Progenitor cell of endocrine pancreas (in vitro differentiated cells): Measurements from ENCODE around the gene GPR150. TPM values are rescaled to one million over a fixed set of nuclear protein-coding genes. Genes with fewer than 3 reads are reported as not detected.

ENCODE experiments used
- DNase-seq: peaks from one replicate; pipeline ENCODE4 v3.0.0; 2021; ENCODE audit warnings: low spot score; ENCODE audit not compliant: unreplicated experiment
- H3K27ac Mint-ChIP-seq: 2 replicates; pipeline ENCODE4 v1.8.0; 2021; ENCODE audit warnings: mild to moderate bottlenecking, moderate library complexity, mixed read lengths
- H3K27me3 Mint-ChIP-seq: 2 replicates; pipeline ENCODE4 v1.8.0; 2021; ENCODE audit warnings: mixed read lengths
- H3K36me3 Mint-ChIP-seq: 2 replicates; pipeline ENCODE4 v1.8.0; 2022; ENCODE audit warnings: mixed read lengths; ENCODE audit not compliant: insufficient read depth
- H3K4me1 Mint-ChIP-seq: 2 replicates; pipeline ENCODE4 v1.8.0; 2021; ENCODE audit warnings: low read depth, mixed read lengths
- H3K4me3 Mint-ChIP-seq: 2 replicates; pipeline ENCODE4 v1.8.0; 2021; ENCODE audit warnings: low read depth, mild to moderate bottlenecking, moderate library complexity, mixed read lengths
- H3K9me3 Mint-ChIP-seq: 2 replicates; pipeline ENCODE4 v1.8.0; 2021; ENCODE audit warnings: low read depth, mixed read lengths
- CTCF ChIP-seq: fragments of 200-600 bp; sonication (generic); IDR thresholded peaks from one replicate; pipeline ENCODE4 v1.5.0; 2021; ENCODE audit warnings: antibody characterized with exemption, mild to moderate bottlenecking; ENCODE audit not compliant: unreplicated experiment
- long read RNA-seq: library from polyadenylated mRNA; unstranded; transcript quantifications from one replicate; pipeline ENCODE4 v2.0.0, GENCODE V29; 2020
- total RNA-seq: library from RNA; stranded (reverse); gene quantifications from 2 replicates; pipeline ENCODE4 v1.2.1, GENCODE V29; 2021

Gene GPR150
- not detected in 2 replicates for total RNA-seq
- long read RNA-seq, result 0 reads

GRCh38 chr5:95620030-95620869 lies at the start of gene GPR150:
GPR150 (plus strand) TSS chr5:95620087; CDS start chr5:95620276, 189 bp downstream.
- H3K9me3 Mint-ChIP-seq, result no peaks in the 10 kb centered on the region
- peak; percentile 18 for TF ChIP-seq CTCF
- peaks cover 67% of the 10 kb centered on the region for H3K27me3 Mint-ChIP-seq
- peak; percentile 48 for DNase-seq
- H3K27ac Mint-ChIP-seq, result no peak within 1 kb of the TSS
- H3K4me1 Mint-ChIP-seq, result peaks cover 6% of the 10 kb centered on the region
- no peaks in the 10 kb centered on the region for H3K36me3 Mint-ChIP-seq
- H3K4me3 Mint-ChIP-seq, result peak within 1 kb of the TSS; percentile 72

GRCh38 chr5:95572016-95572415 lies 47.9 kb upstream of the GPR150 start:
- no peak for TF ChIP-seq CTCF
- peaks cover 23% of the 10 kb centered on the region for H3K36me3 Mint-ChIP-seq
- no peaks in the 10 kb centered on the region for H3K4me1 Mint-ChIP-seq
- no peaks in the 10 kb centered on the region for H3K27me3 Mint-ChIP-seq
- H3K4me3 Mint-ChIP-seq, result no peak overlapping the region
- no peak for DNase-seq
- peaks cover 15% of the 10 kb centered on the region for H3K9me3 Mint-ChIP-seq
- H3K27ac Mint-ChIP-seq, result no peak overlapping the region

DNA sequence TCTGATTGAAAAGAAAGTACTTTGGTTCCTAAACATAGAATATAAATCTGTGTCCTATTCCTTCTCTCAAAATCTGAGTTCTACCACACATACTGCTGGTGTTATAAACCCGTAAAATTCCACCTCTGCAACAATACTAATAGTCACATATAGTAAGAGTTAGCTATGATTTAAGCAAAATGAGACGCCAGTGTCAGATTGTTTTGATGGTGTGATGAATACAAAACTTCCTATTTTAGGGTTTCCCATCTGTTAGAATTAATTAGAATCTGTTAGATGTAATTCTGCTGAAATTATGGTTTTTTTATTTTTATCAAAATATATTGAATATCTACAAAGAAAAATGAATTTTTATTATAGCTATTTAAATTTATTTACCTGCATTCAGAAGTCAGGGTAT lies 38.3 kb upstream of the GPR150 start:
- peaks cover 4% of the 10 kb centered on the region for H3K4me1 Mint-ChIP-seq
- no peak overlapping the region for H3K4me3 Mint-ChIP-seq
- no peak for DNase-seq
- no peaks in the 10 kb centered on the region for H3K27me3 Mint-ChIP-seq
- no peak overlapping the region for H3K27ac Mint-ChIP-seq
- no peak for TF ChIP-seq CTCF
- no peaks in the 10 kb centered on the region for H3K9me3 Mint-ChIP-seq
- H3K36me3 Mint-ChIP-seq, result peaks cover 14% of the 10 kb centered on the region

DNA sequence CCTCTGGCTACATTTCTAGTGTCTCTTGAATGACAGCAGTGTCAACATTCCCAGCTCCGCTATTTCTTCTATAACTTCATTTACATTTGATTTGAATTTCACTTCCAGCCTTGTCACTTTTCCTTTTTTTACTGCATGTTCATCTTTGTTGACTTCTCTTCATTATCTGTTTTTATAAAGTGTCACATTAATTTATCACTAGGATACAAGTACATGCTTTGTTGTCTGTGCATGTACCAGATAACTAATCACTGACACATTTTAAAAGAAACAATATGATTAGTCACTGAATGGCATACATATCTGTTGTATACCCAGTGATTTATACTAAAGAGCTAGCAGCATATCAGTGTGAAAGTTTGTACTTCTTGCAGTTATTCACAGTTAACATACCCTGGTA lies 35.9 kb upstream of the GPR150 start:
- TF ChIP-seq CTCF, result no peak
- Mint-ChIP-seq H3K4me1 (peaks cover 4% of the 10 kb centered on the region), H3K27ac (no peak overlapping the region), H3K27me3 (no peaks in the 10 kb centered on the region), H3K36me3 (peaks cover 14% of the 10 kb centered on the region), H3K4me3 (no peak overlapping the region), H3K9me3 (no peaks in the 10 kb centered on the region)
- no peak for DNase-seq

GRCh38 chr5:95590880-95591279 lies 29.0 kb upstream of the GPR150 start:
- no peak overlapping the region for H3K27ac Mint-ChIP-seq

More at GRCh38 chr5:95590880-95591279, 29.0 kb upstream of the GPR150 start:
- DNase-seq, result no peak
- no peaks in the 10 kb centered on the region for H3K4me1 Mint-ChIP-seq
- H3K36me3 Mint-ChIP-seq, result peaks cover 6% of the 10 kb centered on the region
- H3K4me3 Mint-ChIP-seq, result no peak overlapping the region
- TF ChIP-seq CTCF, result no peak
- H3K9me3 Mint-ChIP-seq, result no peaks in the 10 kb centered on the region
- no peaks in the 10 kb centered on the region for H3K27me3 Mint-ChIP-seq
